ENCODE measurements around the gene PIM3. TPM values are rescaled to one million over a fixed set of nuclear protein-coding genes. Genes with fewer than 3 reads are reported as not detected.

The PIM3 gene
- total RNA-seq = 29.9 and 31.0 TPM in 2 replicates
- long read RNA-seq = 0 reads

DNA sequence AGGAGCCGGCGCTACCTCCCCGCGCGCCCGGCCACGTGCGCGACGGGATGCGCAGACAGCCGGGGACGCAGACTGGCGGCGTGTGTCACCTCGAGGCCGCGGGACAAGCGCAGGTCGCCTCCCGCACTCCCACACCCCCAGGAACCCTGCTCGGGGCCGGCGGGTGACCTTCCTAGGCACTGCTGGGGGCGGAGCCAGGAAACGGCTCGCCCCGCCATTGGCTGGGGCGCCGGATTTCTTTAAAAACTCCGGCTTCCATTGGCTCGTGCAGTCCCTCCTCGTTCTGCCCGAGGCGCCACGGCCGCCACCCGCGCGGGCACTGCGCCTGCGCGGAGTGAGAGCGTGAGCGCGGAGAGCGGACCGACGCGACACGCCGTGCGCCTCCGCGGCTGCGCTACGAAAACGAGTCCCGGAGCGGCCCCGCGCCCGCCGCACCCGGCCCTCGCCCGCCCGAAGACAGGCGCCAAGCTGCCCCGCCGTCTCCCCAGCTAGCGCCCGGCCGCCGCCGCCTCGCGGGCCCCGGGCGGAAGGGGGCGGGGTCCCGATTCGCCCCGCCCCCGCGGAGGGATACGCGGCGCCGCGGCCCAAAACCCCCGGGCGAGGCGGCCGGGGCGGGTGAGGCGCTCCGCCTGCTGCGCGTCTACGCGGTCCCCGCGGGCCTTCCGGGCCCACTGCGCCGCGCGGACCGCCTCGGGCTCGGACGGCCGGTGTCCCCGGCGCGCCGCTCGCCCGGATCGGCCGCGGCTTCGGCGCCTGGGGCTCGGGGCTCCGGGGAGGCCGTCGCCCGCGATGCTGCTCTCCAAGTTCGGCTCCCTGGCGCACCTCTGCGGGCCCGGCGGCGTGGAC, at the start of gene PIM3:
Gene PIM3 (plus strand): TSS at position 614 of the 846 bp plus-strand sequence. CDS start 176 bp downstream, at position 790.
- TF ChIP-seq, protein P1, sequence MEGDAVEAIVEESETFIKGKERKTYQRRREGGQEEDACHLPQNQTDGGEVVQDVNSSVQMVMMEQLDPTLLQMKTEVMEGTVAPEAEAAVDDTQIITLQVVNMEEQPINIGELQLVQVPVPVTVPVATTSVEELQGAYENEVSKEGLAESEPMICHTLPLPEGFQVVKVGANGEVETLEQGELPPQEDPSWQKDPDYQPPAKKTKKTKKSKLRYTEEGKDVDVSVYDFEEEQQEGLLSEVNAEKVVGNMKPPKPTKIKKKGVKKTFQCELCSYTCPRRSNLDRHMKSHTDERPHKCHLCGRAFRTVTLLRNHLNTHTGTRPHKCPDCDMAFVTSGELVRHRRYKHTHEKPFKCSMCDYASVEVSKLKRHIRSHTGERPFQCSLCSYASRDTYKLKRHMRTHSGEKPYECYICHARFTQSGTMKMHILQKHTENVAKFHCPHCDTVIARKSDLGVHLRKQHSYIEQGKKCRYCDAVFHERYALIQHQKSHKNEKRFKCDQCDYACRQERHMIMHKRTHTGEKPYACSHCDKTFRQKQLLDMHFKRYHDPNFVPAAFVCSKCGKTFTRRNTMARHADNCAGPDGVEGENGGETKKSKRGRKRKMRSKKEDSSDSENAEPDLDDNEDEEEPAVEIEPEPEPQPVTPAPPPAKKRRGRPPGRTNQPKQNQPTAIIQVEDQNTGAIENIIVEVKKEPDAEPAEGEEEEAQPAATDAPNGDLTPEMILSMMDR (conservative IDR thresholded peaks at IDR 0.05) = no peak

DNA sequence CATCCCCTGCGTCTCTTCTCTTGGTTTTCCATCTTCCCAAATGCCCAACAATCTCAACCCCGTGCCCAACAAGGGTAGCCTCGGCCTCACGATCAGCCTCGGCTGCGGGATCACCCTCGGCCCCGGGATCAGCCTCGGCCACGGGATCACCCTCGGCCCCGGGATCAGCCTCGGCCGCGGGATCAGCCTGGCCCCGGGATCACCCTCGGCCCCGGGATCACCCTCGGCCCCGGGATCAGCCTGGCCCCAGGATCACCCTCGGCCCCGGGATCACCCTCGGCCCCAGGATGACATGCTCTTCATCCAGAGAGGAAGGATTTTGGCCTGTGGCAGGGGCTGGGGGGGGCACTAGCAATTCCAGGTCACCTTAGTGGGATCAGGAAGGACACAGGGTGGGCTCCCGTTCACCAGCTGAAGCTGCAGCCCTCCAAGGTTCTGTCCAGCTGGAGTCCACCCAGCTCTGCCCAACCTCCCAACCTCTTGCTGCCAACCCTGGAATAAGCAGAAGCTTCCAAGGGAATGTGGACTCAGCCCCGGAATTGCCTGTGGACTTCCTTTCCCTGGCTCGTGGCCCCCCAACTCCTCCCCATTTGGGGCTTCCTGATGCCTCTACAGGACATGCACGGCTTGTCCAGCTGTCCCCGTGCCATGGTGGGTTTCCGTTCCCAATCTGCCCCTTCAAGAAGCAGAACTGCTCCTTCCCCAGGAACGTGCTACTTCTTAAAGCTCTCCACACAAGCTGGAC, 48.5 kb upstream of the PIM3 start:
- Mint-ChIP-seq H3K9me3 (no peaks in the 10 kb centered on the region), H3K36me3 (ENCODE audit: low read depth) (no peaks in the 10 kb centered on the region), H3K27me3 (ENCODE audit: low read depth) (no peaks in the 10 kb centered on the region), H3K4me3 (no peak overlapping the region), H3K27ac (ENCODE audit: unreplicated experiment) (no peak overlapping the region), H3K4me1 (no peaks in the 10 kb centered on the region)
- TF ChIP-seq, protein P1 (conservative IDR thresholded peaks at IDR 0.05) = no peak
- DNase-seq (ENCODE audit: low read depth, low spot score) = no peak

More for the DNA sequence above, at the start of gene PIM3:
- no peak within 1 kb of the TSS for H3K27ac Mint-ChIP-seq (ENCODE audit: unreplicated experiment)
- DNase-seq (ENCODE audit: low read depth, low spot score) = peak; percentile 85
- H3K9me3 Mint-ChIP-seq = no peaks in the 10 kb centered on the region
- H3K36me3 Mint-ChIP-seq (ENCODE audit: low read depth) = no peaks in the 10 kb centered on the region
- H3K4me1 Mint-ChIP-seq = peaks cover 6% of the 10 kb centered on the region
- peak within 1 kb of the TSS; percentile 88 for H3K4me3 Mint-ChIP-seq
- H3K27me3 Mint-ChIP-seq (ENCODE audit: low read depth) = no peaks in the 10 kb centered on the region

DNA sequence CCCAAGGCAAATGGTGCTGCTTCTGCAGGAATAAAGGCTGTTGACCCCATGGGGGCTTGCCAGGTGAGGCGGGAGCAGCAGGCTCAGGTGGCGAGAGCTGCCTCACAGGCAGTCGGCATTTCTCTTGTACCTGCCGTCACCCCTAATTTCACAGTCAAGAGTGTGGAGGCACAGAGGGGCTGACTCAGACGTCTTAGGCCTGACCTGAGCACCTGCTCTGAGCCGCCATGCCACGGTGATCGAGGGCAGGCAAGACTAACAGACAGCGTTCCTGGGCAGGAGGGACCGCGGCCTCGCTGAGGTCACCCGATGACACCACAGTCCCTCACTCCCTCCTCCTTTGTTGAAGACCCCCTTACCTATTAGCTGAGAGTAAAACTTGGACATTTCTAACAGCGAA, 47.5 kb upstream of the PIM3 start:
- Mint-ChIP-seq H3K27me3 (ENCODE audit: low read depth) (no peaks in the 10 kb centered on the region), H3K9me3 (no peaks in the 10 kb centered on the region), H3K4me3 (no peak overlapping the region), H3K27ac (ENCODE audit: unreplicated experiment) (no peak overlapping the region), H3K36me3 (ENCODE audit: low read depth) (no peaks in the 10 kb centered on the region), H3K4me1 (no peaks in the 10 kb centered on the region)
- TF ChIP-seq, protein P1 (conservative IDR thresholded peaks at IDR 0.05) = no peak
- DNase-seq (ENCODE audit: low read depth, low spot score) = no peak

DNA sequence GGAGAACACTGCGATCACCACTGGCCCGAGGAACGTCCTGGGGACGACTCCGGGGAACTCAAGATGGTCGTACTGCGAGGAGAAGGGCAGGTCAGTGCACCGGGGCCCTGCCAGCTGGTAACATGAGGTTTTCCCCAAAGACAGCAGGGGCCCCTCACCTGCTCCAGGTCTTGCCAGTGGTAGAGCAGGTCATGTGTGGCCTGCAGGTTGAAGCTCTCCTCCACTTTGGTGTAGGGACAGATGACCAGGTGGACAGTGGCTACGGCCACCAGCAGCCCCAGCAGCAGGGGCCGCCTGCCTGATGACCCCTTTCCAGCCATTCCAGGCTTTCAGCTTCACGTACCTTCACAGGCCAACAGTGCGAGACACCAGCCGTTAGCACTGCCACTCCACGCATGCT, 47.1 kb upstream of the PIM3 start:
- Mint-ChIP-seq H3K36me3 (ENCODE audit: low read depth) (no peaks in the 10 kb centered on the region), H3K4me3 (peak overlapping the region; percentile 25), H3K27me3 (ENCODE audit: low read depth) (no peaks in the 10 kb centered on the region), H3K9me3 (no peaks in the 10 kb centered on the region), H3K4me1 (no peaks in the 10 kb centered on the region), H3K27ac (ENCODE audit: unreplicated experiment) (peak overlapping the region; percentile 57)
- no peak for DNase-seq (ENCODE audit: low read depth, low spot score)
- TF ChIP-seq, protein P1 (conservative IDR thresholded peaks at IDR 0.05) = no peak

DNA sequence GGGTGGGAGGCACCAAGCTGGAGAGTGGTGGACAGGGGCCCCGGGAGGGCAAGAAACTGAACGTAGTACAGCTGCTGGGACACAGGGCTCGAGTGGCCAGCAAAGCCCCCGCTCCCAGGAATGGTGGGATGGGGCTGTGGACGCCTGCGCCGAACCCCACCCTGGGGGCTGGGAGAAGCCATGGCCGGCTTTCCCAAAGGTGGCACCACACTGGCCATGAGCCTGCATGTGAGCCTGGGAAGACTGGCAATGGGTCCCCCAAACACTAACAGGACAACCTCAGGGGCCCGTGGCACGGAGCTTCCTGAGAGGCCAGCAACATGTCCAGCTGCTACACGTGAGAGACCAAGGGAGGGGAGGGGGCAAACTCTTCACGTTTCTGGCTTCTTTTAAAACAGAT, 46.3 kb upstream of the PIM3 start:
- H3K27me3 Mint-ChIP-seq (ENCODE audit: low read depth) = no peaks in the 10 kb centered on the region
- DNase-seq (ENCODE audit: low read depth, low spot score) = no peak
- H3K36me3 Mint-ChIP-seq (ENCODE audit: low read depth) = no peaks in the 10 kb centered on the region
- TF ChIP-seq, protein P1 (conservative IDR thresholded peaks at IDR 0.05) = no peak
- no peaks in the 10 kb centered on the region for H3K4me1 Mint-ChIP-seq
- H3K4me3 Mint-ChIP-seq = peak overlapping the region; percentile 25
- H3K27ac Mint-ChIP-seq (ENCODE audit: unreplicated experiment) = no peak overlapping the region
- H3K9me3 Mint-ChIP-seq = no peaks in the 10 kb centered on the region
